Thyroid gland (tissue), 4 donors: ENCODE results near the gene KIAA0408. TPM values are rescaled to one million over a fixed set of nuclear protein-coding genes. Genes with fewer than 3 reads are reported as not detected.

Experiments used
- DNase-seq, 2 donors: peaks; one replicate each; pipeline ENCODE4 v3.0.0-alpha.2; 2019
- H3K27ac ChIP-seq, 3 donors: fragments of 200-600 bp; sonication (generic); 1 replicate in 2 of 3; 2 replicates in 1 of 3; pipeline ENCODE4 v1.5.1; 2016 to 2019; ENCODE audit warnings: mild to moderate bottlenecking in 1 of 3, moderate library complexity in 1 of 3
- H3K27me3 ChIP-seq: fragments of 200-600 bp; sonication (generic); one replicate; pipeline ENCODE4 v1.5.1; 2019
- H3K36me3 ChIP-seq, 2 donors: fragments of 200-600 bp; sonication (generic); one replicate each; pipeline ENCODE4 v1.5.1; 2016 to 2019
- H3K4me1 ChIP-seq, 2 donors: fragments of 200-600 bp; sonication (generic); one replicate each; pipeline ENCODE4 v1.5.1; 2017 to 2019
- H3K4me3 ChIP-seq, 3 donors: fragments of 200-600 bp; sonication (generic); replicated peaks in 1 of 3; 1 replicate in 2 of 3; 2 replicates in 1 of 3; pipeline ENCODE4 v1.5.1; 2016; ENCODE audit warnings: mild to moderate bottlenecking in 1 of 3
- H3K9me3 ChIP-seq: fragments of 200-600 bp; sonication (generic); one replicate; pipeline ENCODE4 v1.5.1; 2017
- POLR2A ChIP-seq, 2 donors: fragments of 450-650 bp; IDR thresholded peaks; one replicate each; pipeline ENCODE4 v1.6.1; 2017; ENCODE audit warnings: antibody characterized with exemption in 2 of 2, mild to moderate bottlenecking in 2 of 2, moderate library complexity in 1 of 2
- WGBS, 2 donors: methylation state at CpG; one replicate each; pipeline ENCODE4 v1.1.5; 2017; 5-methylcytosine and 5-hydroxymethylcytosine counted together
- intact Hi-C: fragments of 100-400 bp; cut with DNase I; formaldehyde crosslinking; loops from one replicate; pipeline ENCODE4 v1.15.1; 2023
- total RNA-seq, 4 donors: library from RNA; depleted of rRNA; stranded (reverse); fragments of >200 nt; gene quantifications; one replicate each; pipeline ENCODE4 v1.2.3, GENCODE V29; 2016
- TF ChIP-seq, protein P1 (sequence below), 6 experiments: fragments of 200-600 bp in 3 of 6; fragments of 450-650 bp in 3 of 6; sonication (generic) in 3 of 6; IDR thresholded peaks; one replicate each; pipeline ENCODE4 v1.5.1; 2016 to 2019; ENCODE audit warnings: antibody characterized with exemption in 6 of 6, mild to moderate bottlenecking in 2 of 6, inconsistent platforms in 1 of 6, moderate library complexity in 1 of 6

The KIAA0408 gene
- total RNA-seq, 4 donors from 2014 or later, result 0.38 to 3.6 (median 1.7) TPM

DNA sequence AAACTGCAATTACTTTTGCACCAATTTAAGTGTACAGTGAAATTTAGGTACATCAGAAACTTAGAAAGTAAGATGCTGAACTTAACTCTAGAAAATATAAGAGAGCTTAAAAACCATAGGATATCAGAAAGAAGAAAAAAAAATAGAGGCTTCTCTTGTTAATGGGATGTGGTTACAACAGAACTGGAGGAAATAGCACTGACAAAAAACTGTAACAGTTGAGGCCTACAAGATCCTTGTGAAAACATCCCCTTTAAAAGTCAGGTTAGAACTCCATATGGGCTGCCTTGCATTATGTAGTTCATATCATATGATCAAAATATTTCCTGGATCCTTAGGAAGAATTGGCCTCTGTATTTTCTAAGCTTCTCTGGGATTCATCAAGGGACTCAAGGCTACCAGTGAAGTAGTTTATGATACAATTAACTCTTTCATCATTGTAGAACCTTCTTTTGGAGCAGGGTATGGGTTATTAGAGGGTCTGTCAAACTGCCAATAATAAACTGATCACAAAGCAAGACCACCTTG, 35.1 kb upstream of the KIAA0408 start:
- Histone ChIP-seq H3K36me3 (no peaks in the 10 kb centered on the region), H3K4me3 (no peak overlapping the region), H3K27me3 (no peaks in the 10 kb centered on the region), H3K27ac (no peak overlapping the region), H3K4me1 (no peaks in the 10 kb centered on the region), H3K9me3 (no peaks in the 10 kb centered on the region)
- TF ChIP-seq, protein P1, sequence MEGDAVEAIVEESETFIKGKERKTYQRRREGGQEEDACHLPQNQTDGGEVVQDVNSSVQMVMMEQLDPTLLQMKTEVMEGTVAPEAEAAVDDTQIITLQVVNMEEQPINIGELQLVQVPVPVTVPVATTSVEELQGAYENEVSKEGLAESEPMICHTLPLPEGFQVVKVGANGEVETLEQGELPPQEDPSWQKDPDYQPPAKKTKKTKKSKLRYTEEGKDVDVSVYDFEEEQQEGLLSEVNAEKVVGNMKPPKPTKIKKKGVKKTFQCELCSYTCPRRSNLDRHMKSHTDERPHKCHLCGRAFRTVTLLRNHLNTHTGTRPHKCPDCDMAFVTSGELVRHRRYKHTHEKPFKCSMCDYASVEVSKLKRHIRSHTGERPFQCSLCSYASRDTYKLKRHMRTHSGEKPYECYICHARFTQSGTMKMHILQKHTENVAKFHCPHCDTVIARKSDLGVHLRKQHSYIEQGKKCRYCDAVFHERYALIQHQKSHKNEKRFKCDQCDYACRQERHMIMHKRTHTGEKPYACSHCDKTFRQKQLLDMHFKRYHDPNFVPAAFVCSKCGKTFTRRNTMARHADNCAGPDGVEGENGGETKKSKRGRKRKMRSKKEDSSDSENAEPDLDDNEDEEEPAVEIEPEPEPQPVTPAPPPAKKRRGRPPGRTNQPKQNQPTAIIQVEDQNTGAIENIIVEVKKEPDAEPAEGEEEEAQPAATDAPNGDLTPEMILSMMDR (IDR thresholded peaks at IDR 0.05), result no peak
- TF ChIP-seq POLR2A (IDR thresholded peaks at IDR 0.05), result no peak
- intact Hi-C loops, result no loop called here
- no peak for DNase-seq

DNA sequence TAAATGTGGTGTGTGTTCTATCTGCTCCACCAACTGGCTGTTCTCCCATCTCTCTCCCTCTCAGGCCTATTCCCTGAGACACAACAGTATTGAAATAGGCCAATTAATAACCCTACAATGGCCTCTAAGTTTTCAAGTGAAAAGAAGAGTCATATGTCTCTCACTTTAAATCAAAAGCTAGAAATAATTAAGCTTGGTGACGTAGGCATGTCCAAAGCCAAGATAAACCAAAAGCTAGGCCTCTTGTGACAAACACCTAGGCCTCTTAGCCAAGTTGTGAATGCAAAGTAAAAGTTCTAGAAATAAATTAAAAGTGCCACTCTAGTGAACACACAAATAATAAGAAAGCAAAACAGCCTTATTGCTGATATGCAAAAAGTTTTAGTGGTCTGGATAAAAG, 30.1 kb upstream of the KIAA0408 start:
- Histone ChIP-seq H3K9me3 (no peaks in the 10 kb centered on the region), H3K27ac (no peak overlapping the region), H3K4me1 (no peaks in the 10 kb centered on the region), H3K36me3 (no peaks in the 10 kb centered on the region), H3K4me3 (no peak overlapping the region), H3K27me3 (no peaks in the 10 kb centered on the region)
- TF ChIP-seq, protein P1 (IDR thresholded peaks at IDR 0.05), result no peak
- no peak for TF ChIP-seq POLR2A (IDR thresholded peaks at IDR 0.05)
- intact Hi-C loops, result no loop called here
- WGBS, 2 donors, result 95 to 100% methylated on average over 1 of the region's 1 CpG
- DNase-seq, result no peak

GRCh38 chr6:127486934-127487333, 27.7 kb upstream of the KIAA0408 start:
- H3K36me3 ChIP-seq, result no peaks in the 10 kb centered on the region
- intact Hi-C loops, result no loop called here
- no peak overlapping the region for H3K4me3 ChIP-seq
- DNase-seq, result no peak
- 96% methylated on average over 3 of the region's 3 CpGs for WGBS, 2 donors
- no peaks in the 10 kb centered on the region for H3K9me3 ChIP-seq
- TF ChIP-seq POLR2A (IDR thresholded peaks at IDR 0.05), result no peak
- TF ChIP-seq, protein P1 (IDR thresholded peaks at IDR 0.05), result no peak
- no peak overlapping the region for H3K27ac ChIP-seq
- no peaks in the 10 kb centered on the region for H3K4me1 ChIP-seq
- H3K27me3 ChIP-seq, result no peaks in the 10 kb centered on the region

GRCh38 chr6:127484212-127484863, 25.1 kb upstream of the KIAA0408 start:
- no peak overlapping the region for H3K4me3 ChIP-seq

More at GRCh38 chr6:127484212-127484863, 25.1 kb upstream of the KIAA0408 start:
- no peaks in the 10 kb centered on the region for H3K9me3 ChIP-seq
- no peak overlapping the region for H3K27ac ChIP-seq
- intact Hi-C loops, result no loop called here
- no peaks in the 10 kb centered on the region for H3K36me3 ChIP-seq
- no peaks in the 10 kb centered on the region for H3K4me1 ChIP-seq
- H3K27me3 ChIP-seq, result no peaks in the 10 kb centered on the region
- WGBS, 2 donors, result 50 to 56% methylated on average over 3 of the region's 3 CpGs
- TF ChIP-seq, protein P1 (IDR thresholded peaks at IDR 0.05), result no peak
- TF ChIP-seq POLR2A (IDR thresholded peaks at IDR 0.05), result no peak
- DNase-seq, result no peak
